HG02642 (cell line): Measurements from ENCODE around the gene ASB12.
"Not testable (repeated sequence)": the region's sequence is repeated elsewhere in the genome, so short reads cannot be mapped to it uniquely, and the experiment has no call there.

Experiments
- ATAC-seq: cut with Tn5 transposase; IDR thresholded peaks from one replicate; pipeline ENCODE4 v1.9.1; 2021; ENCODE audit warnings: mild to moderate bottlenecking; ENCODE audit not compliant: unreplicated experiment, poor library complexity

Gene ASB12, protein sequence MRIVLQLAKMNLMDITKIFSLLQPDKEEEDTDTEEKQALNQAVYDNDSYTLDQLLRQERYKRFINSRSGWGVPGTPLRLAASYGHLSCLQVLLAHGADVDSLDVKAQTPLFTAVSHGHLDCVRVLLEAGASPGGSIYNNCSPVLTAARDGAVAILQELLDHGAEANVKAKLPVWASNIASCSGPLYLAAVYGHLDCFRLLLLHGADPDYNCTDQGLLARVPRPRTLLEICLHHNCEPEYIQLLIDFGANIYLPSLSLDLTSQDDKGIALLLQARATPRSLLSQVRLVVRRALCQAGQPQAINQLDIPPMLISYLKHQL

DNA sequence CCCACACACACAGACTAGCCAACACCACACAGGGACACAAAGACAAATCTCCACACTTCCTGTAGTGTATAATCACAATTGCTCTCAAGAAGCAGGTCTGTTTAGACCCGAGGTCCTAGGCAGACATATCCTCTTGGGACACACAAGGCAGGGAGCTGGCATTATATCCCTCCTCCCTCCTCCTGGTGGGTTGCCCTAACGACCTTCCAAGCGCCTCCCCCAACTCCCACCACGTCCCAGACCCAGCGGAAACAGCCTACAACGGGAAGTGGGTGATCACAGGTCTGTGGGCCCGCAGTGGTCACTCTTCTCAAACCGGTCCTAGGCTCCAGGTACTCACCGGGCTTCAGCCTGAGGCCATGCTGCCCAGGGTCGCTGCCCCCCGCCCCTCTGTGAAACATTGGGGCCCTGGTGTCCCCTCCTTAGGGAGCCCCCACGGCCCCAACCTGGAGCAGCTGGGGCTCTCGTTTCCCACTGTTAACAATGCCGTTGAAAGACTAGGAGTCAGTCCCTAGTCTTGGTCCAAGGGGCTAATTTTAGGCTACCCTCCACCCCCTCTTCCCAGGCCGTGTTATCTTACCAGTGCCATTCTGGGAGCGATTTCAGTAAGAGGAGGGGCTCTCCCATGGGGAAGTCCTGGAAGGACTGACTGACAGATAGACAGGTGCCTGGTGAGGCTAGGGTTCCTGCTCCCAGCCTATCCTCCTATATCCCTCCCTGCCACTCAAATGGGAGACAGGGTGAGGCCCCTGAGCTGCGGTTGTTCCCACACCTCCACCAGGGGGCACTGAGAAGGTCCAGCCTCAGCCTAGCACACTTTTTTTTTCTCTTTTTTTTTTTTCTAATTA is at the start of gene ASB12:
ASB12 (minus strand) TSS at position 485 of the 848 bp plus-strand sequence. CDS start 4,957 bp downstream, outside the sequence.
- ATAC-seq = no peak

DNA sequence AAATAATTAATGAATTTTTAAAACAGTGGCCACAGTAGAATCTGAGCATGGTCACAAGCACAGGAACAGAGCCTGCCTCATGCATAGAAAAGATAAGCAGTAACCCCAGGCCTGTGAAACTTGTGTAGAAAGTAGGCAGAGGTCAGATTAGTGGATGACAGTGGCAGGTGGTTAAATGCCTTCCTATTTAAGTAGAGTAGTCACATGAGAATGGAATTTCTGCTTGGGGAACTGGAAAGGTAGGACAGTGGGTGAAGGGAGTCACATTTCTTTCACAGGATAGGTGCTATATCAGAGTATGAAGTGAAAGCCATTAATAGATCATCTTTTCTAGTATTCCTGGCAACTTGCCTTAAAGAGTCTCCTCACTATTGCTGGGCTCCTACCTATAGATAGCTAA is 34.9 kb upstream of the ASB12 start:
- ATAC-seq = no peak

- ATAC-seq = no peak
Measured at GRCh38 chrX:64229154-64229553, 1.3 kb downstream of the ASB12 start.

DNA sequence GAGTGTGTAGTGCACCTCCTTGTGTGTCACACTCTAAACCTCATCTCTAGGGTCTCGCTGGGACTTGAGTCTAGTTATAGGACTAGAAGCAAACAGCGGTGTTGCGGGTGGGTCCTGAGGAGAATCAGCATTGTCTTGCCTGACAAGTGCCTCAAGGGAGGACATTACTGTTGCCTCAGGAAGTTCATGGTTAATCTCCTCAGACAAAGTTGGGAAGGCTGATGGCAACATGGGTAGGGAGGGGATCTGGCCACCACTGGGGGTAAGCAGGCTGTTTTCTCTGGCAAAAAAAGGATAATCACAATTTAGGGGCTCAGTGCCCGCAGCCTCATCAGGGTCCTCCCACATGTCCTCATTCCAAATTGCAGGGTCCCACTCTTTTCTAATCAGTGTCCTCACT is 12.4 kb downstream of the ASB12 start:
- ATAC-seq = no peak

- not testable (repeated sequence) for ATAC-seq
Measured at GRCh38 chrX:64213989-64214388, 16.4 kb downstream of the ASB12 start.

DNA sequence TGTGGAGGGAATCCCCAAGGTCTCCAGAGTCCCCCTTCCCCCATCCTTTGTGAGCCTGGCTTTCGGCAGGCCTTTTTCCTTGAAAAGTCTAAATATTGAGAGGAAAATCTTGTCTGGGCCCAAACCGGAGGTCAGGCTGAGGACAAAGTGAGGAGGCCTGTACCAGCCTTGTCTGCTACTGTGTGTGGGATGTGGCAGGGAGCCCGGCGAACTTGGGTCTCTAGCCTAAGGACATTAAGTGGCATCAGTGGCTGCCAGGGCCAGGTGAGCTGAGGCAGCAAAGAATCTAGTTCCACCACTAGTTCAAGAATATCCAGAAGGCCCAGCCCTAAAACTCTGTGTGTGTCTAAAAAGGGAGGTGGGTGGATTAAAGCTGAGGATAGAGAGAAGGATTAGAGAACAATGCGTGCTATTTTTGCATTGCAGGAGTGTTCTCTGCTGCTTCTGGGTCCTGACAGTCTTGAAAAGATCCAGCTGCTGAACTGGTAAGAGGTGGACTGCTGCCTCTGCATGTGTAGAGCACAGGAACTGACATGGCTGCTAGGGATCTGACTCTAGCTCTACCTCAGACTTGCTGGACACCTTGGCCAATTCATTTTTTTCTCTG is 23.7 kb downstream of the ASB12 start:
- no peak for ATAC-seq

DNA sequence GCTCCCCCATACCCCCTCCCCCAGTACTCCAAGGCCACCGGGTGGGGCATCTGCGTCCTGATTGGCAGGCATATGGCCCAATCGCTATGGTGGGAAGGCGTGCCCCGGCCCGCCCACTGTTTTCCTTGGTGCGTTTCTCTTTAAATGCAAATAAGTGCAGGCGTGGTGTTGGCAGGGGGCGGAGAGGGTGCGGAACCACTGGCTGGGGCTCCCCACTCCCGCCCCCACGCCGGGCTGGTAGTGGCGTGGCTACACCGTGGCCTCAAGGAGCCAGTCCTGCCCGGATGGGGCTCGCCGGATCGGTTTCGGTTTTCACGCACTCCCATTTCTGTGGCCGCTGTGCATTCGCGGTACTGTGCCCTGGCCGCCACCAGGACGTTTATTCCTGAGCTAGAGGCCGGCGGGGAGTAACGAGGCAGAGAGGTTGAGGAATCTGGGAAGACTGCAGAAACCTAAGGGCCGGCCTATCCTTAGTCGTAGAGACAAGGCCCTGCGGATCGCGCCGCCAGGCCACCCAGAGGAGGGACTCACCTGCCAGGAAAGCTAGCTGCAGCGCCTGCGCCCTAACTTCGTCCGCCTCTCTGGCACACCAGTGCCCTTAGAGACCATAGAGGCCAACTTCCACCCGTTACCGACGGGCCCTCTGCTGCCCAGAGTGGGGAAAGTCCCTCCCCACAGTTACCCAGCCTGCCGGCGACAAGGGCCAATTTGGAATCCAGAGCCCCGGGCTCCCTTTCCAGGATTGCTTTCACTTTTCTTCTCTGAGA is 24.5 kb downstream of the ASB12 start:
- ATAC-seq = peak; percentile 91

DNA sequence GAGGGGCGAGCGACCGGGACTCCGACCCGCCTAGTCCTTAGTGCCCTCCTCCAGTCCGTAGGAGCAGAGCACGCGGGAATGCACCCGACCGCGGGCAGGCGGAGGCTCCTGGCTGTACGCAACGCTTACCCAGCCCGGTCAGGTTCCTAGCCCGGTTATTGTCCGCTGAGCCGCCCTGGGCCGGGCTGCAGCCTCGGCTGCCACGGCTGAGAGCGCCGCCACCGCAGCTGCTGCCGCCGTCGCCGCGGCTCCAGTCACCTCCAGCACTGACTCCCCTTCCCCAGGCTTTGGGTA is 25.0 kb downstream of the ASB12 start, which contains the start of gene AMER1:
AMER1 (minus strand) TSS at position 268 of the 294 bp plus-strand sequence. CDS start 12,422 bp downstream, outside the sequence.
- ATAC-seq = peak; percentile 51

DNA sequence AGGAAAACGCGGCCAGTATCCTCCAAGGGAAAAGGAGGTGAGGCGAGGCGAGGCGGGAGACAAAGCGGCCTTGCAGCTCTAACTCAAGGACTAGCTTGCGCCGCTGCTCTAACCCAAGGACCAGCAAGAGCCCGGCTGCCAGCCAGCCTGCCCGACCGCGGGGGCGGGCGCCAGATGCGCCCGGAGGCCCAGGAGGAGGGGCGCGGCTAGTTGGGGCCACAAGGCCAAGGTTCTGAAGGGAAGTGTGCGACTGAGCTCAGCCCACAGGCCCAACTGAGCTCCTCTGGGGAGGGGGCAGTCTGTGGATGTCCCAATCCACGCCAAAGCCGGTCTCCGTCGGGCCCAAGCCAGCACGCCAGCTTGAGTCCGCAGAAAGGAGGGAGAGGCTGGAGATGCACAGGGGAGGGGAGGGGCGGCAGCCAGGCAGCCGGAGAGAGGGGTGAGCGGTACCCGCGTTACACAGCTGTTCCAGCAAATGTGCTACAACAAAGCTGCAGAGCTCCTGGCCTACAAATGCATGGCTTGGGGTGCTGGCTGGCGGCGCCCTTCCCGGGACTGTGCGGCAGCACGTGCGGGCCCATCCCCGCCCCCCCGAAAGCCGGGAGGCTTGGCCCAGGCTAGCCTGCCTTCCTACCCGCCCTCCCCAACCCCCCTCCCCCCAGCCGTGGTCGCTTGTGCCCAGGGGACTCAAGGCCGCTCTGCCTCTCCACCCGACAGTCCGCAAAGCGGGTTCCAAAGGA is 25.5 kb downstream of the ASB12 start:
- ATAC-seq = peak; percentile 13

GRCh38 chrX:64204252-64204651 is 26.2 kb downstream of the ASB12 start:
- no peak for ATAC-seq

GRCh38 chrX:64202808-64203325 is 27.5 kb downstream of the ASB12 start:
- no peak for ATAC-seq

- ATAC-seq = no peak
Measured at GRCh38 chrX:64198036-64198435, 32.4 kb downstream of the ASB12 start.

- no peak for ATAC-seq
Measured at GRCh38 chrX:64196606-64197005, 33.8 kb downstream of the ASB12 start.

DNA sequence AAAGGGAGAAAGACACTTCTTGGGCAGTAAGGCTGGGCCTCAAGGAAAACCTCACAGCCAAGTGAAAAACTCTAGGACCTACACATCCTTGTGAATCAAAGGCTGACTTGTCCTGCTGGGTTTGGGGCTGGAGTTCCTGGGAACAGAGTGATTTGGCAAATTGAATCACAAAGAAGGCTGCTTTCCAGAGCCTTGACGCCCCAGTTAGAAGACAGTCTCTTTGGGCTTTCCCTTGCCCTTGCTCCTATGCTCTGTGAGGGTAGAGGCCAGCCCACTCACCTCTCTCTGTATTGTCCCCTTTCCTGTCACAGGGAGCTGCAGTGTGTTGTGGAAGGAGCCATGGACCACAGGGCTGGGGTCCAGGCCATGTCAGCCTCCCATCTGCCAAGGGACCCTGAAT is 34.5 kb downstream of the ASB12 start:
- ATAC-seq = no peak

- ATAC-seq = no peak
Measured at GRCh38 chrX:64192673-64193072, 37.7 kb downstream of the ASB12 start.

GRCh38 chrX:64192040-64192439 is 38.4 kb downstream of the ASB12 start:
- ATAC-seq = no peak

DNA sequence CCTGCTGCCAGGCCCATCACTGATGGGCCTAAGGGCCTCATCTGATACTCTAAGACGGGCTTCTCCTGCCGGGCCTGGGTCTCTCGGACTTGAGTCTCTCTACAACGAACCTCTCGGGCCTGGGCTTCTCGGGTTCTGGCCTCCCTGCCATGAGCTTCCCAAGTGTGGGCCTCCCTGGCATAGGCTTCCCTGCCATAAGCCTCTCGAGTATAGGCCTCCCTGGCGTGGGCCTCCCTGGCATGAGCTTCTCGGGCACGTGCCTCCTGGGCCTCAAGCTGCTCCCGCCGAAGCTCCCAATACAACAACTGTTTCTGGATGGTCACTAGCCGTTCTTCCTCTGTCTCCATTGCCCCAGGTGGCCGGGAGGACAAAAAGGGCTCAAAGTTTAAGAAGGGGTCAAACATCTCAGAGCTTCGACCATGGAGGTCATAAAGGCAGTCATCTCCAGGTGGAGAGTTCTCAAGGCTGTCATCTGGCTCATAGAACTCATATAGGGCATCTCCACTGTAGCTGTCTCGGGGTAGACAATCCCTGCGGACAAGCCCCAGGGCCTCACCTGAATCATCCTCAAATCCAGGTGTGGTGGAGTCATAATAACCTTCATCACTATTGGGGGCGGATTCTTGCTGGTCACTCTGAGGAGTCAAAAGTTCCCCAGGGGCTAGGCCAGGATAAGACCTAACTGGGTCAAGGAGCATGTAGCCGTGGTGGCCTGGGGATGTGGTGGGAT is 39.0 kb downstream of the ASB12 start:
- ATAC-seq = no peak

DNA sequence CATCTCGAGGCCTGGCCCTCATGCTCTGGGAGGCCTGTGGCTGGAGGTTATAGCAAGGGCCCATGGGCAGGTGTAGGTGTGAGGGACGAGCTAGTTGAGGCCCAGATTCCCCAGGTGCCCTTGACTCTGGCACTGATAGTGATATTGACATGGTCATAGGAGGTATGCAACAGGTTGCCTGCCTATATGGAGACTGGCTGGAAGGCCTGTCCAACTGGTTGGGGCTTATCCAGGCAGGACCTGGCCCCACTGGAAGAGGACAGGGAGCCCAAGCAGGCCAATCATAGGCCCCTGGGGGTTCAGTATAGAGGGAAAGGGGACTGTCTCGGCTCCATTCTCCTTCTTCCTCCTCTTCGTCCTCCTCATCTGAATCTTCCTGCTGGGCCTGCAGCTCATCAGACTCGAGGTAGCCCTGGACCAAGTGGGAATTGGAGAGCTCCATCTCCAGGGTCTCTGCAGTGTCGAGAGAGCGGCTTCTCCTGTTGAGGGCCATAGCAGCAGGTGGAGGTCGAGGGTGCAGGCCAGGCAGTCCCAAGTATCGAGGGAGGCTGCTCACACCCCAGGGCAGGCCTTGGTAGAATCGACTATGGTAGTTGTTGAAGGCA is 40.2 kb downstream of the ASB12 start:
- ATAC-seq = no peak

DNA sequence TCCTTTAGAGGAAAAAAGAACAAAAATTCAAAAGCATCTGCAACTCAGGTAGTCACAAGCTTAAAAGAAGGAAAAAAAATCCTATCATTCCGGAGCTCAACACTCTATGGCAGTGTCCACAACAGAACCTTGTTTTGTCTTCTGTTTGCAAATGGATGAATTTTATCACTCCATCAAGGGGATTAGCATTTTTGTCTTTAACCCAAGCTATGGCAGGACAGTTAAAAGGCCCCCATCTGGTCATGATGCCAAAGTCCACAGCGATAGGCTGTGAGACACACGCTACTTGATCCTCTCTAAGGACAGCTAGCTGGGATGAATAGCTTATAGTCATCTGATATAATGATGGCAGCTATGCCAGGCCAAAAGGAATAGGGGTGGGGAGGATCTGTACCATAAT is 41.5 kb downstream of the ASB12 start:
- no peak for ATAC-seq
